ENCODE data around the gene DMD. TPM values are rescaled to one million over a fixed set of nuclear protein-coding genes. Genes with fewer than 3 reads are reported as not detected.

DMD gene
- total and polyA plus RNA-seq, 8 donors = 6.8 to 117 (median 44.2) TPM

- no peak overlapping the region for H3K27ac ChIP-seq
- H3K36me3 ChIP-seq = peaks cover 0 to 7% (median 0%) of the 10 kb centered on the region in 4 donors
- intact Hi-C loops (cut with DNase I; ENCODE audit: low total_unique reads) = no loop called here
- H3K4me1 ChIP-seq = peaks cover 0 to 9% (median 0%) of the 10 kb centered on the region in 4 donors
- no peak for DNase-seq
- H3K27me3 ChIP-seq = no peaks in the 10 kb centered on the region
- WGBS, 5 donors = 26 to 42% (median 32%) methylated on average over 5 of the region's 5 CpGs
- H3K9me3 ChIP-seq = no peaks in the 10 kb centered on the region
- H3K4me3 ChIP-seq = no peak overlapping the region
- TF ChIP-seq POLR2AphosphoS5 (IDR thresholded peaks at IDR 0.05) (no peak), CTCF (IDR thresholded peaks at IDR 0.05) (no peak), POLR2A (IDR thresholded peaks at IDR 0.05) (no peak), EP300 (IDR thresholded peaks at IDR 0.05) (no peak)
Observed at GRCh38 chrX:31165241-31166035, 2045.9 kb downstream of the DMD start.

- no peak overlapping the region for H3K4me3 ChIP-seq
- TF ChIP-seq POLR2AphosphoS5 (IDR thresholded peaks at IDR 0.05) = no peak
- TF ChIP-seq CTCF (IDR thresholded peaks at IDR 0.05) = no peak
- TF ChIP-seq POLR2A (IDR thresholded peaks at IDR 0.05) = no peak
- no peak for TF ChIP-seq EP300 (IDR thresholded peaks at IDR 0.05)
- no peaks in the 10 kb centered on the region for H3K36me3 ChIP-seq
- no peak overlapping the region for H3K27ac ChIP-seq
- no peaks in the 10 kb centered on the region for H3K4me1 ChIP-seq
- 40 to 59% (median 49%) methylated on average over 2 of the region's 2 CpGs for WGBS, 5 donors
- intact Hi-C loops (cut with DNase I; ENCODE audit: low total_unique reads) = no loop called here
- no peaks in the 10 kb centered on the region for H3K27me3 ChIP-seq
- no peaks in the 10 kb centered on the region for H3K9me3 ChIP-seq
- DNase-seq = no peak
Observed at GRCh38 chrX:31154946-31155345, 2056.4 kb downstream of the DMD start.

GRCh38 chrX:31153475-31154047 lies 2057.8 kb downstream of the DMD start:
- Histone ChIP-seq H3K9me3 (no peaks in the 10 kb centered on the region), H3K36me3 (no peaks in the 10 kb centered on the region), H3K27me3 (no peaks in the 10 kb centered on the region), H3K4me3 (no peak overlapping the region), H3K4me1 (no peaks in the 10 kb centered on the region), H3K27ac (no peak overlapping the region)
- intact Hi-C loops (cut with DNase I; ENCODE audit: low total_unique reads) = no loop called here
- no peak for DNase-seq
- TF ChIP-seq EP300 (IDR thresholded peaks at IDR 0.05) (no peak), POLR2A (IDR thresholded peaks at IDR 0.05) (no peak)
- WGBS, 5 donors = 47 to 73% (median 66%) methylated on average over 1 of the region's 1 CpG

GRCh38 chrX:31147175-31147574 lies 2064.2 kb downstream of the DMD start:
- H3K4me1 ChIP-seq = no peaks in the 10 kb centered on the region
- no peak for TF ChIP-seq POLR2A (IDR thresholded peaks at IDR 0.05)
- TF ChIP-seq EP300 (IDR thresholded peaks at IDR 0.05) = no peak
- no peak for TF ChIP-seq POLR2AphosphoS5 (IDR thresholded peaks at IDR 0.05)
- TF ChIP-seq CTCF (IDR thresholded peaks at IDR 0.05) = no peak
- WGBS, 5 donors = 66 to 80% (median 75%) methylated on average over 6 of the region's 6 CpGs
- DNase-seq = peak in 1 of 2 donors; percentile 12
- intact Hi-C loops (cut with DNase I; ENCODE audit: low total_unique reads) = no loop called here
- H3K36me3 ChIP-seq = peaks cover 0 to 23% (median 5%) of the 10 kb centered on the region in 4 donors
- H3K27ac ChIP-seq = no peak overlapping the region
- no peaks in the 10 kb centered on the region for H3K9me3 ChIP-seq
- H3K27me3 ChIP-seq = no peaks in the 10 kb centered on the region
- no peak overlapping the region for H3K4me3 ChIP-seq

GRCh38 chrX:31139961-31140360 lies 2071.4 kb downstream of the DMD start:
- DNase-seq = no peak
- Histone ChIP-seq H3K4me1 (no peaks in the 10 kb centered on the region), H3K9me3 (peaks cover 0 to 11% (median 5%) of the 10 kb centered on the region in 4 donors), H3K27me3 (no peaks in the 10 kb centered on the region), H3K4me3 (no peak overlapping the region), H3K36me3 (peaks cover 0 to 21% (median 3%) of the 10 kb centered on the region in 4 donors), H3K27ac (no peak overlapping the region)
- TF ChIP-seq CTCF (IDR thresholded peaks at IDR 0.05) (no peak), EP300 (IDR thresholded peaks at IDR 0.05) (no peak), POLR2A (IDR thresholded peaks at IDR 0.05) (no peak)
- WGBS, 5 donors = 74 to 85% (median 79%) methylated on average over 5 of the region's 5 CpGs
- intact Hi-C loops (cut with DNase I; ENCODE audit: low total_unique reads) = no loop called here
